ENCODE results near the gene SCN1A. TPM values are rescaled to one million over a fixed set of nuclear protein-coding genes. Genes with fewer than 3 reads are reported as not detected.

The SCN1A gene
- total and polyA plus RNA-seq, 2 donors (not counting 3 experiments of a cell fraction or from before 2014, with no cell fraction given) = not detected

GRCh38 chr2:166147883-166148282, 20.1 kb upstream of the SCN1A start:
- Histone ChIP-seq H3K4me1 (ENCODE audit: control insufficient read depth, extremely low read depth, insufficient read depth, low read length) (no peaks in the 10 kb centered on the region), H3K4me3 (replicated peaks in 1 of 3; ENCODE audit: insufficient read depth in 1 of 3, low read depth in 1 of 3, low read length in 3 of 3) (no peak overlapping the region), H3K36me3 (ENCODE audit: control insufficient read depth in 2 of 2, extremely low read depth in 1 of 2, insufficient read depth in 2 of 2, low read length in 2 of 2) (no peaks in the 10 kb centered on the region), H4K20me1 (replicated peaks; ENCODE audit: control insufficient read depth, extremely low read depth, insufficient read depth, low read length) (no peaks in the 10 kb centered on the region), H3K9me1 (replicated peaks; ENCODE audit: control insufficient read depth, extremely low read depth, insufficient read depth, low read length) (no peaks in the 10 kb centered on the region), H3K27ac (ENCODE audit: insufficient read depth, low read depth, low read length) (no peak overlapping the region), H3K9ac (replicated peaks; ENCODE audit: extremely low read depth, insufficient read depth, low read length) (no peak overlapping the region), H3K79me2 (ENCODE audit: control insufficient read depth, insufficient read depth, low read length) (no peaks in the 10 kb centered on the region), H3K4me2 (ENCODE audit: insufficient read depth, low read length) (no peak overlapping the region), H3K9me3 (replicated peaks; ENCODE audit: control insufficient read depth, insufficient read depth, low read length) (no peaks in the 10 kb centered on the region), H2AFZ (ENCODE audit: low read depth, low read length) (no peak overlapping the region), H3K27me3 (ENCODE audit: control insufficient read depth in 2 of 2, insufficient read depth in 2 of 2, low read length in 2 of 2) (no peaks in the 10 kb centered on the region)
- FAIRE-seq (no peak), DNase-seq (ENCODE audit: low read depth, low spot score) (no peak)
- intact Hi-C loops (cut with micrococcal nuclease) (no loop called here), dilution Hi-C loops (cut with MboI; ENCODE audit: extremely low pct_ligation_motif_present, low sequenced_read_pairs) (no loop called here)
- no TSS peak for BruUV-seq (replicated peaks)
- TF ChIP-seq FOS (IDR thresholded peaks at IDR 0.05; ENCODE audit: borderline replicate concordance, insufficient read depth, low read length) (no peak), MAX (IDR thresholded peaks at IDR 0.05; ENCODE audit: insufficient read depth, insufficient read length) (no peak), CTCF (IDR thresholded peaks at IDR 0.05; ENCODE audit: extremely low read depth in 1 of 2, insufficient read depth in 1 of 2, low read depth in 1 of 2, low read length in 2 of 2) (no peak), MYC (IDR thresholded peaks at IDR 0.05; ENCODE audit: low read depth, low read length) (no peak), POLR2AphosphoS5 (IDR thresholded peaks at IDR 0.05; ENCODE audit: insufficient read depth, low read depth, low read length) (no peak), GATA2 (IDR thresholded peaks at IDR 0.05; ENCODE audit: insufficient read depth, insufficient read length, low read depth, low read length) (no peak), JUN (IDR thresholded peaks at IDR 0.05; ENCODE audit: borderline replicate concordance, insufficient read depth, insufficient read length, low read depth) (no peak), POLR2A (IDR thresholded peaks at IDR 0.05; ENCODE audit: low read depth, low read length) (no peak), EZH2 (IDR thresholded peaks at IDR 0.05; ENCODE audit: borderline replicate concordance, low read depth, low read length, severe bottlenecking) (no peak)
- POLR2A ChIA-PET = no interaction called here
- CTCF ChIA-PET = no interaction called here

All from endothelial cell of umbilical vein (primary cell).